GM21723 (cell line): ENCODE results near the gene C1orf159.

Experiments
- ATAC-seq: cut with Tn5 transposase; IDR thresholded peaks from one replicate; pipeline ENCODE4 v1.9.1; 2021; ENCODE audit warnings: mild to moderate bottlenecking, moderate library complexity; ENCODE audit not compliant: unreplicated experiment

The C1orf159 gene

GRCh38 chr1:1054971-1055370, 60.9 kb downstream of the C1orf159 start:
- no peak for ATAC-seq

GRCh38 chr1:1054099-1054700, 61.7 kb downstream of the C1orf159 start:
- no peak for ATAC-seq

GRCh38 chr1:1053682-1054081, 62.2 kb downstream of the C1orf159 start:
- ATAC-seq: no peak

GRCh38 chr1:1053022-1053421, 62.9 kb downstream of the C1orf159 start:
- ATAC-seq: no peak

- ATAC-seq: no peak
These were observed 63.7 kb downstream of the C1orf159 start for GRCh38 chr1:1052003-1052840.

GRCh38 chr1:1051127-1051810, 64.6 kb downstream of the C1orf159 start:
- no peak for ATAC-seq

GRCh38 chr1:1050577-1051052, 65.3 kb downstream of the C1orf159 start:
- no peak for ATAC-seq

- ATAC-seq: no peak
These were observed 66.3 kb downstream of the C1orf159 start for GRCh38 chr1:1049318-1050165.

GRCh38 chr1:1048765-1049164, 67.1 kb downstream of the C1orf159 start:
- ATAC-seq: no peak

GRCh38 chr1:1047963-1048362, 67.9 kb downstream of the C1orf159 start:
- no peak for ATAC-seq

GRCh38 chr1:1047407-1047806, 68.5 kb downstream of the C1orf159 start:
- no peak for ATAC-seq

GRCh38 chr1:1046767-1047166, 69.1 kb downstream of the C1orf159 start:
- no peak for ATAC-seq

GRCh38 chr1:1046243-1046642, 69.6 kb downstream of the C1orf159 start:
- no peak for ATAC-seq

- no peak for ATAC-seq
These were observed 70.8 kb downstream of the C1orf159 start for GRCh38 chr1:1045129-1045528.

GRCh38 chr1:1044455-1045078, 71.3 kb downstream of the C1orf159 start:
- ATAC-seq: no peak

- no peak for ATAC-seq
These were observed 72.0 kb downstream of the C1orf159 start for GRCh38 chr1:1043921-1044320.

- no peak for ATAC-seq
These were observed 72.5 kb downstream of the C1orf159 start for GRCh38 chr1:1043411-1043810.

GRCh38 chr1:1042835-1043234, 73.1 kb downstream of the C1orf159 start:
- ATAC-seq: no peak

- no peak for ATAC-seq
These were observed 74.0 kb downstream of the C1orf159 start for GRCh38 chr1:1041873-1042272.

GRCh38 chr1:1041092-1041523, 74.8 kb downstream of the C1orf159 start:
- ATAC-seq: no peak
